DMS114 treated with DMSO at 0.1 percent for 48 hours (cell line): ENCODE results near the gene TUFM.

ENCODE experiments used
- DNase-seq: peaks from one replicate; lab custom pipeline; 2025; ENCODE audit not compliant: unreplicated experiment; lab: John Stamatoyannopoulos, UW

Gene TUFM

DNA sequence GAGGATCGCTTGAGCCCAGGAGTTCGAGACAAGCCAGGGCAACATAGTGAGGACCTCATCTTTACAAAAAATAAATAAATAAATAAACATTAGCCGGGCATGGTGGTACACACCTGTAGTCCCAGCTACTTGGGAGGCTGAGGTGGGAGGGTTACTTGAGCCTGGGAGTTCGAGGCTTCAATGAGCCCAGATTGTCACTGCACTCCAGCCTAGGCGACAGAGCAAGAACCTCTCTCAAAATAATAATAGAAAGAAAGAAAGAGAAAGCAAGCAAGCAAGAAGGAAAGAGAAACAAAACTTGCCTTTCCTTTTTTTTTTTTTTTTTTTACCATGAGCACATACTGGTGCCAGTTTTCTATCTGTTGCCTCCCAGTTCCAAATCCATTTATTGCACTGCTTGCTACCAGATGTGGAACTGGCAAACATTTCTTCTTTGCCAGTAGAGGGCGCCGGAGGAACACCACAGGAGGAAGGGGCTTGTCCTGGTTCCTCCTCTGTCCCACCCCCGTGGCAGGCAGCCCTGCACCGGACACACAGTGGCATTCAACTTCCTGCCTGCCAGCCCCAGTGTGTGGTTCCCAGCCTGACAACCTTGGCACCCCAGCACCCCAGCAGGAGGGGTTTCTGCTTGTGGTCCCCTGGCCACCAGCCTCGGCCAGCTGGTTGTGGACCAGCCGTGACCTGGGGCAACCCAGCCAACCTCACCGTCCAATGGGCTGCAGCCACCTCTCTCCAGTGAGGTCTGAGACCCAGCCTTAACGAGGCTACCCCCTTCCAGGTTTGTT, 43.7 kb downstream of the TUFM start:
- DNase-seq, result peak; percentile 55
